ENCODE results near the gene RCOR2.

- TF ChIP-seq EZH2 (IDR thresholded peaks at IDR 0.05; ENCODE audit: low read length, missing control alignments) (no peak), CTCF (conservative IDR thresholded peaks at IDR 0.05 in 1 of 2, IDR thresholded peaks at IDR 0.05 in 1 of 2; ENCODE audit: low read depth in 1 of 2, low read length in 2 of 2) (no peak)
These were observed 33.2 kb downstream of the RCOR2 start for GRCh38 chr11:63883791-63884190.
